Endothelial cell of umbilical vein (primary cell): Measurements from ENCODE around the gene ATP1B4. TPM values are rescaled to one million over a fixed set of nuclear protein-coding genes. Genes with fewer than 3 reads are reported as not detected.

Source experiments
- BruUV-seq: library from RNA; stranded (reverse); fragments of 400-500 nt; replicated peaks from 2 replicates; lab custom pipeline; 2021; lab: Mats Ljungman, UMichigan
- CTCF ChIA-PET: fragments of 300-600, 350-600 bp; sonication (Branson Sonifier 250); formaldehyde crosslinking; loops from one replicate; lab custom pipeline; 2021; ENCODE audit warnings: antibody characterized with exemption, inconsistent platforms; lab: Charles Lee
- POLR2A ChIA-PET: fragments of 300-600, 350-600 bp; sonication (Branson Sonifier 250); formaldehyde crosslinking; loops from one replicate; lab custom pipeline; 2021; ENCODE audit warnings: antibody characterized with exemption, inconsistent platforms; lab: Charles Lee
- DNase-seq: peaks from one replicate; pipeline ENCODE4 v3.0.0-alpha.2; 2011; ENCODE audit warnings: low read depth, low spot score
- FAIRE-seq: peaks from 2 replicates; lab custom pipeline; 2011; peaks lifted over from hg19 to GRCh38; lab: Jason Lieb, UNC
- H2AFZ ChIP-seq: 2 replicates; pipeline ENCODE4 v1.6.0; 2012; ENCODE audit warnings: low read depth, low read length, control low read depth, inconsistent platforms
- H3K27ac ChIP-seq: 2 replicates; pipeline ENCODE4 v1.5.1; 2011; ENCODE audit warnings: low read depth, mild to moderate bottlenecking, control low read depth, low read length, moderate library complexity; ENCODE audit not compliant: insufficient read depth
- H3K27me3 ChIP-seq, 2 experiments: 2 replicates each; pipeline versions ENCODE4 v1.6.0 to v1.6.1; 2011; ENCODE audit warnings: low read length in 2 of 2, mixed read lengths in 1 of 2; ENCODE audit not compliant: control insufficient read depth in 2 of 2, insufficient read depth in 2 of 2
- H3K36me3 ChIP-seq, 2 experiments: 2 replicates in 1 of 2; 3 replicates in 1 of 2; pipeline ENCODE4 v1.5.1; 2011; ENCODE audit warnings: low read length in 2 of 2, mild to moderate bottlenecking in 1 of 2, moderate library complexity in 1 of 2; ENCODE audit not compliant: control insufficient read depth in 2 of 2, insufficient read depth in 2 of 2; ENCODE audit errors: extremely low read depth in 1 of 2
- H3K4me1 ChIP-seq: 3 replicates; pipeline ENCODE4 v1.5.1; 2011; ENCODE audit warnings: mild to moderate bottlenecking, low read length; ENCODE audit not compliant: control insufficient read depth, insufficient read depth; ENCODE audit errors: extremely low read depth
- H3K4me2 ChIP-seq: 2 replicates; pipeline ENCODE4 v1.6.1; 2011; ENCODE audit warnings: low read length, control low read depth, mixed read lengths; ENCODE audit not compliant: insufficient read depth
- H3K4me3 ChIP-seq, 3 experiments: fragments of 200-600 bp in 1 of 3; sonication (generic), shearing (Covaris generic) in 1 of 3; replicated peaks in 1 of 3; 2 replicates each; pipeline ENCODE4 v1.5.1; 2011 to 2016; ENCODE audit warnings: control low read depth in 3 of 3, low read length in 3 of 3, mild to moderate bottlenecking in 2 of 3, inconsistent platforms in 1 of 3, low read depth in 1 of 3, moderate library complexity in 1 of 3; ENCODE audit not compliant: insufficient read depth in 1 of 3
- H3K79me2 ChIP-seq: 2 replicates; pipeline ENCODE4 v1.6.0; 2012; ENCODE audit warnings: low read length, inconsistent platforms; ENCODE audit not compliant: control insufficient read depth, insufficient read depth
- H3K9ac ChIP-seq: replicated peaks from 2 replicates; pipeline ENCODE3; 2011; ENCODE audit warnings: low read length, control low read depth; ENCODE audit not compliant: insufficient read depth; ENCODE audit errors: extremely low read depth
- H3K9me1 ChIP-seq: replicated peaks from 3 replicates; pipeline ENCODE4 v1.6.0; 2011; ENCODE audit warnings: mild to moderate bottlenecking, low read length; ENCODE audit not compliant: control insufficient read depth, insufficient read depth; ENCODE audit errors: extremely low read depth
- H3K9me3 ChIP-seq: replicated peaks from 2 replicates; pipeline ENCODE4 v1.5.1; 2012; ENCODE audit warnings: low read length, inconsistent platforms; ENCODE audit not compliant: control insufficient read depth, insufficient read depth
- H4K20me1 ChIP-seq: replicated peaks from 2 replicates; pipeline ENCODE3; 2011; ENCODE audit warnings: mild to moderate bottlenecking, low read length; ENCODE audit not compliant: control insufficient read depth, insufficient read depth; ENCODE audit errors: extremely low read depth
- CTCF ChIP-seq, 2 donors: IDR thresholded peaks; 1 replicate in 1 of 2; 2 replicates in 1 of 2; pipeline ENCODE4 v1.5.1; 2011; ENCODE audit warnings: low read length in 2 of 2, mild to moderate bottlenecking in 2 of 2, moderate library complexity in 2 of 2, control low read depth in 1 of 2, inconsistent platforms in 1 of 2, low read depth in 1 of 2; ENCODE audit not compliant: insufficient read depth in 1 of 2; ENCODE audit errors: extremely low read depth in 1 of 2
- EZH2 ChIP-seq: IDR thresholded peaks from 2 replicates; pipeline ENCODE4 v1.6.1; 2012; ENCODE audit warnings: borderline replicate concordance, low read depth, mild to moderate bottlenecking, moderate library complexity, low read length, inconsistent platforms; ENCODE audit not compliant: severe bottlenecking
- FOS ChIP-seq: IDR thresholded peaks from 2 replicates; pipeline ENCODE4 v1.6.1; 2011; ENCODE audit warnings: mild to moderate bottlenecking, low read length, moderate library complexity, borderline replicate concordance; ENCODE audit not compliant: insufficient read depth
- GATA2 ChIP-seq: IDR thresholded peaks from 2 replicates; pipeline ENCODE4 v1.7.0; 2011; ENCODE audit warnings: low read depth, mild to moderate bottlenecking, moderate library complexity, mixed read lengths, low read length; ENCODE audit not compliant: insufficient read length, insufficient read depth
- JUN ChIP-seq: IDR thresholded peaks from 2 replicates; pipeline ENCODE4 v1.6.1; 2011; ENCODE audit warnings: borderline replicate concordance, low read depth; ENCODE audit not compliant: insufficient read length, insufficient read depth
- MAX ChIP-seq: IDR thresholded peaks from 2 replicates; pipeline ENCODE4 v1.6.1; 2011; ENCODE audit not compliant: insufficient read depth, insufficient read length
- MYC ChIP-seq: IDR thresholded peaks from one replicate; pipeline ENCODE4 v1.6.1; 2011; ENCODE audit warnings: mild to moderate bottlenecking, low read depth, low read length
- POLR2A ChIP-seq: IDR thresholded peaks from 2 replicates; pipeline ENCODE4 v1.6.1; 2012; ENCODE audit warnings: low read depth, mild to moderate bottlenecking, control low read depth, low read length
- POLR2AphosphoS5 ChIP-seq: IDR thresholded peaks from 2 replicates; pipeline ENCODE4 v1.6.1; 2012; ENCODE audit warnings: low read depth, mild to moderate bottlenecking, control low read depth, low read length, moderate library complexity; ENCODE audit not compliant: insufficient read depth
- dilution Hi-C: fragments of 300-500 bp; cut with MboI; formaldehyde crosslinking; loops from one replicate; pipeline ENCODE4 v1.15.0; 2019; ENCODE audit warnings: low sequenced_read_pairs; ENCODE audit not compliant: extremely low pct_ligation_motif_present
- intact Hi-C: fragments of 100-400 bp; cut with micrococcal nuclease; formaldehyde crosslinking; loops from one replicate; pipeline ENCODE4 v1.10.0; 2022
- polyA plus RNA-seq, 4 experiments: library from polyadenylated mRNA; depleted of rRNA in 3 of 4; stranded (reverse) in 3 of 4; unstranded in 1 of 4; fragments of >200 nt; gene quantifications; 2 replicates each; pipeline versions ENCODE4 v1.2.1 to v1.2.3, GENCODE V29; 2011 to 2012; ENCODE audit warnings: missing spikeins in 1 of 4
- total RNA-seq: library from RNA; stranded (reverse); gene quantifications from 2 replicates; pipeline ENCODE4 v1.2.3, GENCODE V29; 2021

The ATP1B4 gene
- total and polyA plus RNA-seq, 2 donors (not counting 3 experiments of a cell fraction or from before 2014, with no cell fraction given), result not detected

- DNase-seq (no peak), FAIRE-seq (no peak)
- H3K4me2 ChIP-seq, result no peak overlapping the region
- dilution Hi-C loops, result no loop called here
- H4K20me1 ChIP-seq, result no peaks in the 10 kb centered on the region
- H3K36me3 ChIP-seq, result no peaks in the 10 kb centered on the region
- ChIA-PET POLR2A (no interaction called here), CTCF (interaction anchor here (0.6 kb wide), 1 partner anchor 16 kb away, joined by 3 read pairs; no protein-coding TSS in a partner anchor)
- H3K27me3 ChIP-seq, result no peaks in the 10 kb centered on the region
- no peak overlapping the region for H3K27ac ChIP-seq
- no TSS peak for BruUV-seq
- no peaks in the 10 kb centered on the region for H3K79me2 ChIP-seq
- no peak overlapping the region for H3K9ac ChIP-seq
- no peaks in the 10 kb centered on the region for H3K4me1 ChIP-seq
- no peaks in the 10 kb centered on the region for H3K9me1 ChIP-seq
- H2AFZ ChIP-seq, result no peak overlapping the region
- no peaks in the 10 kb centered on the region for H3K9me3 ChIP-seq
- H3K4me3 ChIP-seq, result no peak overlapping the region
- intact Hi-C loops, result no loop called here
- TF ChIP-seq POLR2AphosphoS5 (no peak), JUN (no peak), EZH2 (no peak), FOS (no peak), POLR2A (no peak), CTCF (IDR thresholded peaks at IDR 0.05; ENCODE audit: extremely low read depth in 1 of 2, insufficient read depth in 1 of 2, low read depth in 1 of 2, low read length in 2 of 2) (no peak), MAX (no peak), GATA2 (no peak), MYC (no peak)
Observed at GRCh38 chrX:120408168-120408567, 46.3 kb downstream of the ATP1B4 start.
